ENCODE data around the gene ZFHX3.

ZFHX3 gene

GRCh38 chr16:72934636-72935403 is 113.1 kb downstream of the ZFHX3 start:
- no peak for DNase-seq (ENCODE audit: low read depth in 3 of 3)

DNA sequence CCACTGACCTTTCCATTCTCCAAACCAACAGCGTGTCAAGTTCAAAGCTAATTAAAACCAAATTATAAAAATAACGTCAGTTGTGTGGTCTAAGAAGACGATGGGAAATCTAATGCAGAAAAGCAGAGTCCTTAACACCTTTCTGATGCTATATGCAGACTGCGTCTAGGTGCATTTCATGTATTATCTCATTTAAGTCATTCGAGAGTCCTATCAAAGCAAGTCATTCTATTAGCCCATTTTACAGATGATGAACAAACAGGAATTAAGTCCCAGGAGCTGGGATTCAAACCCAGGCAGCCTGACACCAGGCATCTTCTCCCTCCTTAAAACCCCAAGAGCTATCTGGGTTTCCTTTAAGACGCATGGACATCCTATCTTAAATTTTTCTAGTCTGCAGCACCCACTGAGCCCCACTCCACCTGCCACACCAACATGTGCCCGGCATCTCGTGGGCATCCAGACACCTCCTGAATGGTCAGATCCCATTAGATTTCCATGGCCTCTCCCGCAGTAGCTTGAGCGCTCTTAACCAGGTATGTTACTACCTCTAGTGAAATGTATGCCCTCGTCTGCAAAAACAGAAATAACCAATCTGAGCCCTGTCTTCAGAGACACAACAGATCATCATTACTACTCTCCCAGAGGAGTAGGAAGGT is 115.1 kb downstream of the ZFHX3 start:
- DNase-seq (ENCODE audit: low read depth in 3 of 3), result no peak

DNA sequence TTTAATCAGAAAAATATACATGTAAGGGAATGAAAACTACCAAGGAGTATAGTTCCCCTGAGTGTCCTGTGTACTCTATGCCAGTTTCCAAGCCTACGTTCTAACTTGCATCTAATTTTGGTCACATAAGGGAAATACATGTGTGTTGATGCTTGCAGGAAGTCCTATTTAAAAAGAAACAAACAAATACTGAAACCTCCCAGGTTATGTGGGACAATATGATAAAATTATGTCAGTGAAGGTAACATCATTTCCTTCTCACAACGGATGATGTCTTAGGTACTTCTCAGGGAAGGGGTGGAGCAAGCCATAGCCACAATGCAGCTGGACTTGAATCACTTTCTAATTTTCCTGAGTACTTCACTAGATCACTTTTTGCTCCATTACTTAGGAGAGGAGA is 115.9 kb downstream of the ZFHX3 start:
- DNase-seq (ENCODE audit: low read depth in 3 of 3), result no peak

- DNase-seq (ENCODE audit: low read depth in 3 of 3), result no peak
Observed at GRCh38 chr16:72930396-72930795, 117.5 kb downstream of the ZFHX3 start.

- no peak for DNase-seq (ENCODE audit: low read depth in 3 of 3)
Observed at GRCh38 chr16:72928090-72928981, 119.6 kb downstream of the ZFHX3 start.

DNA sequence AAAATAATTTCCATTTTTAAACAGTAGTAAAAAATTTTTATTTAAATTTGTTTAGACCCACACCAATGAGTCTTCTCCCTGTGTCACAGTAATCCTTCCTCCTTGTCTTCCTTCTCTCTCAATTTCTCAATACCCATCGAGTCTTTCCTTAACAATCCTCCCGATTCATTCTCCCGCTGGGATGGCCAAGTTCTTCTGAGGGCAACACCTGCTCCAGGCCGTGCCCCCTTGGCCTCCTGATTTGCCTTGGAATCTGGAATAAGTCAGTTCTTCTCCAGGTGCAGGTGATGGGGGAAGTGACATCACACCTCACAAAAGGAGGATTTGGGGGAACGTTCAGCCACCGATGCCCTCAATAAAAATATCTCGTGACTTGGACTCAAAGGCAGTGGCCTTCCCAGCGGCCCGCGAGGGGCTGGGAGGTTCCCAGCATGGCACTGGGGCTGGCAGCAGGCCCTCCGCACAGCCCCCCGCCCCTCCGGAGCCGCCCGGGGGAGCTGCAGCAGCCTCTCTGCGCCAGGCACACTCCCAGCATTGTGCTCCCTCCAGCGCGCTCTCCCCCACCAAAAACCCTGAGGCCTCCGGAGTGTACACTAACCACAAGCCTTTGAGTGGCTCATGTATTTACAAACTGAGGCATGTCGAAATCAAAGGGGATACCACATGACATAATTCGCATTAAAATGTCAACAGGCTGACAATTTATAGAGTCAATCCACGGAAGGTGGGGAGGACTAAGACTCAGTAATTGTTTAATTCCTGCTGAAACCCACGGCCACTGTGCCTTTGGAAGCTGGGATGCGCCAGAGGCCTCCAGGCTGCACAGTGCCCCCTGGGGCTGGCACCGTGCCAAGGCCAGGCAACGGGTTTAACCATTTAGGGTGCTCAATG is 120.5 kb downstream of the ZFHX3 start:
- DNase-seq (ENCODE audit: low read depth in 3 of 3), result no peak

DNA sequence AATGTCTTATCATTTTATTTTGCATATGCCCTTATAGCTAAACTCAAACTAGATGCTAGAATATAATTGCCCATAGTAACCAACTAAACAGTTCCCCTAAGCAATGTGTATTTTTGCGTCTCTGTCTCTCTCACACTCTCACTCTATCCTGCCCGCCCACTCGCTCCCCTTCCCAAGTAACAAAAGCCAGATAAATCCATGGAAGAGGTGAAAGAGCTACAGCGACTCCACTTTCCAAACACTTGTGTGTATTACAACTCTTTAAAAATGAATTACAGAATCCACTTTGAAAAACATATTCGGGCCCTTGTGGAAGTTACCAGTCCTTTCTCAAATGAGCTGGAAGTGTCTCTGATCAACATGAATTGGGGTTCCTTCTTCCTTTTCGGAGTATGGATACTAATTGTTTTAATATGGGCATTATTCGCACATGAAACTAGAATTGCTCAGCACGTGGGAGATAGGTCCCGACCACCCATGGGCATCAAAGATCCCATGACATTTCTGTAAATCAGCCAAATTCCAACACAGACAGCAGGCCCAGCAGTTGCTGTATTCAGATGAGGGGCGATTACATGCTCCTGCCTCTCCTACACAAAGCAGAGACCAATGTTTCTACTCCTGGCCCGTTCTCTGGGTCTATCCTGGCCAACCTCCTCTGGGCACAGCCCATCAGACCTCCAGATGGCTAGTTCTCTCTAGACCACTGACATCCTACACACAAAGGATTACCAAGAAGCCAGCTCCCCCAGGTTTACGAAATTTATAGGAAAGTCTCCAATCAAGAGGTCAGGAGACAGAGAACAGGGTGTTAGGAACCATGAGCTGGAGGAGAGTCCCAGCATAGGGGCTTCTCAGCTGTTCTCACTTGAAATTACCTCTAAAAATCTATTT is 121.5 kb downstream of the ZFHX3 start:
- no peak for DNase-seq (ENCODE audit: low read depth in 3 of 3)

GRCh38 chr16:72925631-72925979 is 122.3 kb downstream of the ZFHX3 start:
- DNase-seq (ENCODE audit: low read depth in 3 of 3), result no peak

DNA sequence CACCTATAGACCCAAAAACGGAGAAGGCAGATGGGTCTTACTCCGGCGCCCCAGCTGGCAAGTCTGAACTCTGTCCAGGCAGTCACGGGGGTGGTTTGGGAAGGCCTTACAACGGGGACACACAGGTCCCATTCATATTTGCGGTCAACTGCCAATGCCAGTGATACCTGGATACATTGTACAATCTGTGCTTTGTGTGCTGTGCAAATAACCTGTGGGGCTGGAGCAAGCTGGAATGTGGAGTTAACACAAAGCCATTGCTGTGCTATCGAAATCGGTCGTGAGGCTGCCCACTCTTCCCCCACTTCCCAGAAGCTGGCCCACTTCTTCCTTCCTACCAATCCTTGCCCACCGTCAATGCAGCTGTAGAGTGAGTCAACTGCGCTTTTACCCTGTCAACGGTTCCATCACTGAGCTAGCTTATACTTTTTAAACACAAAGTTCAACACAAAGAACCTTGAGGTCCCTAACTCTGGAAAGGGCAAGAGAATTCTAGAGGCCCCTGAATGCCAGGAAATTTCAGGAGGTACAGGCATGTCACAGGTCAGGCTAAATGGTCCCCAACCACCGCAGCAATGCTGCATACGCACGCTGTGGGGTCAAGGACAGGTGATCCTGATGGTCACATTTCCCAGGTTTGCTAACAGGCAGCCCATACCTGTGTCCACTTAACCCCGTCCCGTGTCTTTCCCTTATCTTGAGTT is 122.8 kb downstream of the ZFHX3 start:
- no peak for DNase-seq (ENCODE audit: low read depth in 3 of 3)

- no peak for DNase-seq (ENCODE audit: low read depth in 3 of 3)
Observed at GRCh38 chr16:72924537-72924926, 123.4 kb downstream of the ZFHX3 start.

- DNase-seq (ENCODE audit: low read depth in 3 of 3), result no peak
Observed at GRCh38 chr16:72923757-72924156, 124.2 kb downstream of the ZFHX3 start.

DNA sequence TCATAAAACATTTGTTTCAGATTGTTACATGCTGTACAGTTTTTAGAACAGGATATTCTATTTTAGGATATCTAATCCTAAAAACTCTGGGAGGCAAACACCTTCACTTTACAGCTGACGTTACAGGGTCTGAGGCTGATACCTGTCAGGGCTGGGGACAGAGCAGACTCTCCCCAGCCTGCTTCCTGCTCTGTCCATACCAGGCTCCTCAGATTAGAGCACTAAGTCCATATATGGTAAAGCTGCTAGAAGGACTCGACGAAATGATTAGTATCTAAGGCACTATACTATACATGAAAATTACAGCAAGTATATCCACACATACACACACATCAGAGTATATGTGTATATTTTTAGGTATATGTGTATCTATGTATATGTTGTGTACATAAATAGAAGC is 125.2 kb downstream of the ZFHX3 start:
- no peak for DNase-seq (ENCODE audit: low read depth in 3 of 3)

DNA sequence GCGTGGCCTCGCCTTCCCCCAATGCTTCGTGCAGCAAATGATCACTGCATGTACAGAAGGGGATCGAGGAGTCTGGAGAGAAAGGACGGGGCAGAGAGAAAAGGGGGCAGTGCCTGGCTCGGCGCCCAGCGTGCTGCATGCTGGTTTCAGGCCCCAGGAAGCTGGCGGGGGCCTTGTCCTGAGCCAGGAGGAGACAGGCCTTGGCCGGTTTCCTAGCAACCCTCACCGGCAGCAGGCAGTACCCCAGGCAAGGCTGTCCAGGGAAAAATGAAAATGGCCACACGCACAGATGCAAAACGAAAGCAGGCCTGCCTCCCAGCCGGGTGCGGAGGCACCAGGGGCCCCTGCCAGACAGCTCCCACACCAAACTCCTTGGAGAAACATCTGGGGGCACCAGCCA is 126.3 kb downstream of the ZFHX3 start:
- DNase-seq (ENCODE audit: low read depth in 3 of 3), result no peak

DNA sequence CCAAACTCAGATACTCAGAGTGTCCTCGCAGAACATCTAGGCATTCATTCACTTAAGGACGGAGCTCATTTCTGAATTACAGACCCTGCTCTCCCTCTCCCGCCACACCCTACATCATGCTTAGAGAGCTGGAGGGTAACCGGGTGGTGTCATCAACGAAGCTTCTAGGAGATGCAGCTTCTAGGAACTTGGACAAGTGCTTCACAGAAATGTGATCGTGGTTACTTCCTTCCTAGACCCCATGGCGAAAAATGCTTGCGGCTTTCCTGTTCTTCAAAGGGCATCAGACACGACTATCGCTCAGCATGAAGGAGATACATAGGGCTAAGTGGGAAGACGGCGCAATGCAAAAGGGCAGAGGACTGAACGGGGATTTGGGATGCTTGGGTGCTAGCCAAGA is 126.8 kb downstream of the ZFHX3 start:
- DNase-seq (ENCODE audit: low read depth in 3 of 3), result no peak

DNA sequence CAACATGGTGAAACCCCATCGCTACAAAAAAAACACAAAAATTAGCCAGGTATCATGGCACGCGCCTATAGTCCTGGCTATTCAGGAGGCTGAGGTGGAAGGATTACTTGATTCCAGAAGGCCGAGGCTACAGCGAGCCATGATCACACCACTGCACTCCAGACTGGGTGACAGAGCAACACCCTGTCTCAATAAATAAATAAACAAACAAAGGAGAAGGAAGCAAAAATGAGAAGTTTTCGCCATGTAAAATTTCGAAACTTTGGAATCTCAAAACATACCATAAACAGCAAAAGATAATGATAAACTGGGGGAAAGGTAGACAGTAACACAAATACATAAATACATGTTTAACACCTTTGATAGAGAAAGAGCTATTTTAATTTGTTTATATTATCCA is 130.9 kb downstream of the ZFHX3 start:
- no peak for DNase-seq (ENCODE audit: low read depth in 3 of 3)

- DNase-seq (ENCODE audit: low read depth in 3 of 3), result no peak
Observed at GRCh38 chr16:72915331-72915730, 132.6 kb downstream of the ZFHX3 start.

- DNase-seq (ENCODE audit: low read depth in 3 of 3), result no peak
Observed at GRCh38 chr16:72913551-72913950, 134.4 kb downstream of the ZFHX3 start.

DNA sequence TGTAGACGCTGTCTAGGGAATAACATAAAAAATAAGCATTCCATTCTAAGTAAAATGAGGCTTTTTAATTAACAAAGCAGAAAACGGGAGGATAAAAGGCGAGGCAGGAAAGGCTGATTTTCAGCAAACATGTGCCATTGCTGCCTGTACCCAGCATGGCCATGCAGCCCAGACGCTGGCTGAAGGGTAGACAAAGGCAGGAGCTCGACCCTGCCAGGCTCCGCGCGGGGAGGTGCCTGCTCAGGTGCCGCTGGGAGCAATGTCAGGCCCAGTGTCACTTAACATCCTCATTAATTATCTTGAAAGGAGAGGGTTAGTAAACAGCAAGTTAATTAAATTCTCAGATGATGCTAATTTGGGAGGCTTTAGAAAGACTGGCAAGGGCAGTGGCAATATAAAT is 136.0 kb downstream of the ZFHX3 start:
- no peak for DNase-seq (ENCODE audit: low read depth in 3 of 3)

- no peak for DNase-seq (ENCODE audit: low read depth in 3 of 3)
Observed at GRCh38 chr16:72910875-72911274, 137.1 kb downstream of the ZFHX3 start.

GRCh38 chr16:72910381-72910780 is 137.5 kb downstream of the ZFHX3 start:
- no peak for DNase-seq (ENCODE audit: low read depth in 3 of 3)

All from stimulated activated CD4-positive, alpha-beta T cell treated with anti-CD3 and anti-CD28 coated beads, TNF-alpha, amount 100 ng/mL, for 4 hours (primary cell).